Prostate gland (tissue), 2 donors: Measurements from ENCODE around the gene SEMA3A. TPM values are rescaled to one million over a fixed set of nuclear protein-coding genes. Genes with fewer than 3 reads are reported as not detected.

Experiments used
- DNase-seq: peaks from one replicate; pipeline ENCODE4 v3.0.0-alpha.2; 2019; ENCODE audit warnings: low spot score
- H3K27ac ChIP-seq, 2 donors: fragments of 200-600 bp; sonication (generic); 2 replicates each; pipeline ENCODE4 v1.5.1; 2017 to 2019
- H3K27me3 ChIP-seq: fragments of 200-600 bp; sonication (generic); replicated peaks from 2 replicates; pipeline ENCODE4 v1.5.1; 2019; ENCODE audit not compliant: insufficient read depth
- H3K36me3 ChIP-seq, 2 donors: fragments of 200-600 bp; sonication (generic); 1 replicate in 1 of 2; 2 replicates in 1 of 2; pipeline versions ENCODE4 v1.5.1 to v1.8.1; 2017 to 2019
- H3K4me1 ChIP-seq: fragments of 200-600 bp; sonication (generic); replicated peaks from 2 replicates; pipeline ENCODE4 v1.5.1; 2019
- H3K4me3 ChIP-seq, 2 donors: fragments of 200-600 bp; sonication (generic); 2 replicates each; pipeline ENCODE4 v1.5.1; 2017 to 2019
- H3K9me3 ChIP-seq: fragments of 200-600 bp; sonication (generic); 2 replicates; pipeline ENCODE4 v1.5.1; 2017
- POLR2A ChIP-seq: fragments of 450-650 bp; IDR thresholded peaks from one replicate; pipeline ENCODE4 v1.6.1; 2016; ENCODE audit warnings: antibody characterized with exemption, mild to moderate bottlenecking
- POLR2AphosphoS5 ChIP-seq: sonication (generic); formaldehyde crosslinking; IDR thresholded peaks from one replicate; pipeline ENCODE4 v1.6.1; 2017; ENCODE audit warnings: antibody characterized with exemption
- WGBS: methylation state at CpG from one replicate; pipeline ENCODE4 v1.1.5; 2018; 5-methylcytosine and 5-hydroxymethylcytosine counted together
- intact Hi-C: fragments of 100-400 bp; cut with DNase I; formaldehyde crosslinking; loops from one replicate; pipeline ENCODE4 v1.14.2; 2022
- total RNA-seq, 2 donors: library from RNA; depleted of rRNA; stranded (reverse); fragments of >200 nt; gene quantifications; one replicate each; pipeline ENCODE4 v1.1.0, GENCODE V29; 2016
- TF ChIP-seq, protein P1 (sequence below), 4 experiments: fragments of 200-600 bp in 2 of 4; fragments of 450-650 bp in 2 of 4; sonication (generic) in 2 of 4; IDR thresholded peaks; 1 replicate in 3 of 4; 2 replicates in 1 of 4; pipeline ENCODE4 v1.5.1; 2016 to 2019; ENCODE audit warnings: antibody characterized with exemption in 4 of 4, mild to moderate bottlenecking in 2 of 4, moderate library complexity in 2 of 4

SEMA3A gene
- total RNA-seq, 2 donors from 2014 or later, result 1.6 to 1.9 TPM

GRCh38 chr7:84149573-84149972 is 45.0 kb downstream of the SEMA3A start:
- no peak overlapping the region for H3K27ac ChIP-seq
- intact Hi-C loops, result no loop called here
- WGBS, result 60% methylated on average over 3 of the region's 3 CpGs
- no peaks in the 10 kb centered on the region for H3K9me3 ChIP-seq
- TF ChIP-seq POLR2AphosphoS5, result no peak
- no peak for TF ChIP-seq POLR2A
- TF ChIP-seq, protein P1, sequence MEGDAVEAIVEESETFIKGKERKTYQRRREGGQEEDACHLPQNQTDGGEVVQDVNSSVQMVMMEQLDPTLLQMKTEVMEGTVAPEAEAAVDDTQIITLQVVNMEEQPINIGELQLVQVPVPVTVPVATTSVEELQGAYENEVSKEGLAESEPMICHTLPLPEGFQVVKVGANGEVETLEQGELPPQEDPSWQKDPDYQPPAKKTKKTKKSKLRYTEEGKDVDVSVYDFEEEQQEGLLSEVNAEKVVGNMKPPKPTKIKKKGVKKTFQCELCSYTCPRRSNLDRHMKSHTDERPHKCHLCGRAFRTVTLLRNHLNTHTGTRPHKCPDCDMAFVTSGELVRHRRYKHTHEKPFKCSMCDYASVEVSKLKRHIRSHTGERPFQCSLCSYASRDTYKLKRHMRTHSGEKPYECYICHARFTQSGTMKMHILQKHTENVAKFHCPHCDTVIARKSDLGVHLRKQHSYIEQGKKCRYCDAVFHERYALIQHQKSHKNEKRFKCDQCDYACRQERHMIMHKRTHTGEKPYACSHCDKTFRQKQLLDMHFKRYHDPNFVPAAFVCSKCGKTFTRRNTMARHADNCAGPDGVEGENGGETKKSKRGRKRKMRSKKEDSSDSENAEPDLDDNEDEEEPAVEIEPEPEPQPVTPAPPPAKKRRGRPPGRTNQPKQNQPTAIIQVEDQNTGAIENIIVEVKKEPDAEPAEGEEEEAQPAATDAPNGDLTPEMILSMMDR (IDR thresholded peaks at IDR 0.05), result no peak
- H3K27me3 ChIP-seq, result no peaks in the 10 kb centered on the region
- DNase-seq, result no peak
- H3K36me3 ChIP-seq, result no peaks in the 10 kb centered on the region
- no peak overlapping the region for H3K4me3 ChIP-seq
- no peaks in the 10 kb centered on the region for H3K4me1 ChIP-seq

DNA sequence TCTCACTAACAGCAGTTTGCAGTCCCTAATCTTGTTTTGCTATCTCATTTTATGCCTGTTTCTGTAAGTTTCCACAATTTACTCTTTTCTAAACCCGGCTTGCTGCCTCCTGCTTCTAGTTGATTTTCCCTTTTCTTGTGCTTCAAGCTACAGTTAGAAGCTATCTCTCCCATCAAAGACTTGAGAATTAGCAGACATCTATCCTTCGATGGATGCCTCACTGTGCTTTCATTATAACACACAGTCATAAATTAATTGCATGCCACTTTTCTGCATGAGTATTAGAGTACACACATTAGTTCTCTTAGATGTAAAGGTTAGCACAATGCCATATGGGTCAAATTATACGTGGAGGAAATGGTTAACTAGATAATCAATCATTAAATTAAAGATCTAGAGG is 48.7 kb downstream of the SEMA3A start:
- no peak overlapping the region for H3K4me3 ChIP-seq
- TF ChIP-seq POLR2A (no peak), POLR2AphosphoS5 (no peak)
- TF ChIP-seq, protein P1 (IDR thresholded peaks at IDR 0.05), result no peak
- 65% methylated on average over 3 of the region's 3 CpGs for WGBS
- H3K27ac ChIP-seq, result no peak overlapping the region
- no peak for DNase-seq
- intact Hi-C loops, result no loop called here
- no peaks in the 10 kb centered on the region for H3K36me3 ChIP-seq
- H3K4me1 ChIP-seq, result no peaks in the 10 kb centered on the region
- no peaks in the 10 kb centered on the region for H3K9me3 ChIP-seq
- no peaks in the 10 kb centered on the region for H3K27me3 ChIP-seq

DNA sequence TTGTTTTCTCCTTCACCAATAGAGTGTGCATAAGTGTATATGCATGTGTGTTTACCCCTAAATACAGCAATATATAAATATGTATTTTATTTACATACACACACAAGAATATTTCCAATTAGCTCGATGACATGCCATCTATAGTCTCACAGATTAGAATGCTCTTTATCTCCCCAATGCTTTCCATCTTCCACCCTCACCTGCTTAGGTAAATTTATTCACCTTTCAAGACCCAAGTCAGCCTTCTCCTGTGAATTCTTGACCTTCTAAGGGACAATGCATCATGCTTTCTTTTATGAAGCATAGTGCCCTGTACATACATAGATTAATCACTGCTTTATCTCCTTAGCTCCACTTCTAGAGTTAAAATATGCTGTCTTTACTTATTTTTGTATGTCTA is 49.7 kb downstream of the SEMA3A start:
- Histone ChIP-seq H3K4me1 (no peaks in the 10 kb centered on the region), H3K4me3 (no peak overlapping the region), H3K9me3 (no peaks in the 10 kb centered on the region), H3K27me3 (no peaks in the 10 kb centered on the region), H3K27ac (no peak overlapping the region), H3K36me3 (no peaks in the 10 kb centered on the region)
- 83% methylated on average over 1 of the region's 1 CpG for WGBS
- TF ChIP-seq POLR2AphosphoS5, result no peak
- TF ChIP-seq, protein P1 (IDR thresholded peaks at IDR 0.05), result no peak
- no peak for TF ChIP-seq POLR2A
- intact Hi-C loops, result no loop called here
- DNase-seq, result no peak

GRCh38 chr7:84144480-84144879 is 50.1 kb downstream of the SEMA3A start:
- Histone ChIP-seq H3K4me1 (no peaks in the 10 kb centered on the region), H3K27ac (no peak overlapping the region), H3K36me3 (no peaks in the 10 kb centered on the region), H3K27me3 (no peaks in the 10 kb centered on the region), H3K4me3 (no peak overlapping the region), H3K9me3 (no peaks in the 10 kb centered on the region)
- DNase-seq, result no peak
- WGBS, result 91% methylated on average over 3 of the region's 3 CpGs
- intact Hi-C loops, result no loop called here
- TF ChIP-seq POLR2AphosphoS5, result no peak
- TF ChIP-seq POLR2A, result no peak

- no peak for TF ChIP-seq POLR2A
- no peak for TF ChIP-seq POLR2AphosphoS5
- TF ChIP-seq, protein P1 (IDR thresholded peaks at IDR 0.05), result no peak
- no peak for DNase-seq
- 96% methylated on average over 3 of the region's 3 CpGs for WGBS
- H3K36me3 ChIP-seq, result no peaks in the 10 kb centered on the region
- H3K4me1 ChIP-seq, result no peaks in the 10 kb centered on the region
- intact Hi-C loops, result no loop called here
- H3K9me3 ChIP-seq, result no peaks in the 10 kb centered on the region
- H3K4me3 ChIP-seq, result no peak overlapping the region
- H3K27me3 ChIP-seq, result no peaks in the 10 kb centered on the region
- H3K27ac ChIP-seq, result no peak overlapping the region
Observed at GRCh38 chr7:84142726-84143125, 51.9 kb downstream of the SEMA3A start.
